LNCAP (cell line): ENCODE results near the gene PPARD.

Experiments
- CTCF ChIP-seq: fragments of 450-650 bp; IDR thresholded peaks from 2 replicates; pipeline ENCODE4 v1.5.1; 2017; ENCODE audit warnings: mild to moderate bottlenecking

PPARD gene

DNA sequence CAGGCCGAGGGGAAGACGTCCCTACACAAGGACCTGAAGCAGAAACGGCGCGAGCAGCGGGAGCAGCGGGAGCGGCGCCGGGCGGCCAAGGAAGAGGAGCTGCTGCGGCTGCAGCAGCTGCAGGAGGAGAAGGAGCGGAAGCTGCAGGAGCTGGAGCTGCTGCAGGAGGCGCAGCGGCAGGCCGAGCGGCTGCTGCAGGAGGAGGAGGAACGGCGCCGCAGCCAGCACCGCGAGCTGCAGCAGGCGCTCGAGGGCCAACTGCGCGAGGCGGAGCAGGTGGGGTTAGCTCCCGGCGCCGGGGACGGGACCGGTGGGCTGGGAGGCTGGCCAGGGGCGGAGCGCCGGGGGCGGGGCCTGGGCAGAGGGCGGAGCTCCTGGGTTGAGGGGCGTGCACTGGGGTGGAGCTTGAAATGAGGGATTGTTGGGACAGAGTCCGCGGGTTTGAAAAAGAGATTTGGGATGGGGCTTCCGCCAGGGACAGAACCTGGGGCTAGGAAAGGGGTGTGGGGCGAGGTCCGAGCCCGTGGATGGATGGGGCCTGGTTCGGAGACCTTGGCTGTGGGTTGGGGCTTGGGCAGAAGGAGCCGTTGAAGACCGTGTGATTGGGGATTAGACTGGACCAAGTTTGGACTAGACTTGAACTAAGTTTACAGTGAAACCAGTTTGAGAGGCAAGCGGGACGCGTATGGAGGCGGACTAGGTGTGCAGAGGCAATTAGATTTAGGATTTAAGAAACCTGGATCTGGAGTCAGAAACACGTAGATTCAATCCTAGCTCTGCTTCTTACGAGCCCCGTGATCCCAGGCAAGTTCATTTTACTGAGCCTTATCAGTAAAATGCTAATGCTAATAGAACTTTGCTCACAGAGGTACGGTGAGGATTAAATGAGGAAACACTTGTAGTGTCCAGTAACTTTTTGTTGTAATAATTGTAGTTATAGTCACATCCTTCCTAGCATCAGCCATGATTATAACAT is 23.9 kb upstream of the PPARD start:
- no peak for TF ChIP-seq CTCF

GRCh38 chr6:35319346-35320030 is 22.9 kb upstream of the PPARD start:
- no peak for TF ChIP-seq CTCF

GRCh38 chr6:35320031-35320410 is 22.3 kb upstream of the PPARD start:
- TF ChIP-seq CTCF: no peak

- no peak for TF ChIP-seq CTCF
Measured at GRCh38 chr6:35321091-35321490, 21.3 kb upstream of the PPARD start.

DNA sequence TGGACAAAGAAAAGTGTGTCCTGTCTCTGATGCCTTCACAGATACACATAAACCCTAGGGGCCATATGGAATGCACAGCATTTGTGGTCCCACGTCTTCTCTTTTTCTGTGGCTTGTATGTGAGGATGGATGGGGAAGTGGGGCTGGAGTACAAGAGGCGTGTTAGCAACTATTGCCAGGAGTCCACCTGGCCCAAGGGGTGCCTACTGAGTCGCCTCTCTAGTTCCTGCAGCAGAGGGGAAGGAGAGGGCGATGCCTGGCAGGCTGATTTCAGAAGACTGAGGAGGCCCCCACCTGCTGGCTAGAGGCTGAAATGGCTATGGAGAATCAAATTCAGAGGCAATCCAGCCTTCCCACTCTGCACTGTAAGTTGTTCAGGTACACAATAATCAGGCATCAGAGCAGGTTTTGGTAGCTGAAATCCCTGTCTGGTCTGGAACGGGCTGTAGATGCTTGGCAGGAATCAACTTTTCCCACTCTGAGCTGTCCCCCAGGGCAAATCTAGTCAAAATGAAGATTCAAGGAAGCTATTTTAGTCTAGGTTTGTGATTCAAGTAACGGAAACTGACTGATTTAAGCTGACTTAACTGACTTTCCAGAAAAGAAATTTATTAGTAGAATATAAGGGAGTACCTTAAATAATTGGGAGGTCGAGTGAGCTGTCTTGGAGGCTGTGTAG is 14.9 kb upstream of the PPARD start:
- TF ChIP-seq CTCF: peak; percentile 24; the same call in 1 of the 2 replicates

GRCh38 chr6:35328108-35328723 is 14.1 kb upstream of the PPARD start:
- TF ChIP-seq CTCF: no peak

DNA sequence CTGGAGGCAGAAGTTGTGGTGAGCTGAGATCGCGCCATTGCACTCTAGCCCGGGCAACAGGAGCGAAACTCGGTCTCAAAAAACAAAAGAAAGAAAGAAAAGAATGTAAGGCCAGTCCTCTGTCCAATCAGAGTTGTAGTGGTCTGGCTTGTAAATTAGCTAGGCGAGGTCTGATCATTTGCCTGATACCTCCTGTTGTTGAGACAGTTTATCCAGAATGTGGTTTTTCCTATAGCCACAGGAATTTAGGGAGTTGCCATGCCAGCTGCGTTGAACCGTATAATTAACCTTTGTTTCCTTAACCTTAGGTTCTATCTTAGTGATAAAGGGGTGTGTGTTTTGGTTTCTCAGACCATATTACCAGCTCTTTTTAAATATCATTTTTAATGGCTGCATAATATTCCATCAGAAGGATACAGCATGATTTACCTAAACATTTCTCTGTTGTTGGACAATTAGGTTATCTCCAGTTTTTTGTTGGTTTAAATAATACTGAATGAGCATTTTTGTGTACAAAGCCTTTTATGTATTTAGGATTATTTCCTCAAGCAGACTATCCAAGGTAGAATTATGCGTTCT is 11.7 kb upstream of the PPARD start:
- no peak for TF ChIP-seq CTCF
